Esophagus squamous epithelium (tissue), 4 donors: ENCODE measurements around the gene SCAF1.

Source experiments
- POLR2A ChIP-seq, 4 donors: fragments of 450-650 bp; IDR thresholded peaks; one replicate each; pipeline ENCODE4 v1.6.1; 2017; ENCODE audit warnings: antibody characterized with exemption in 4 of 4, mild to moderate bottlenecking in 4 of 4, moderate library complexity in 3 of 4
- TF ChIP-seq, protein P1 (sequence below), 6 experiments: fragments of 450-650 bp in 4 of 6; fragments of 200-600 bp in 2 of 6; sonication (generic) in 2 of 6; IDR thresholded peaks; one replicate each; pipeline ENCODE4 v1.5.1; 2016 to 2019; ENCODE audit warnings: antibody characterized with exemption in 6 of 6, mild to moderate bottlenecking in 4 of 6, moderate library complexity in 4 of 6

DNA sequence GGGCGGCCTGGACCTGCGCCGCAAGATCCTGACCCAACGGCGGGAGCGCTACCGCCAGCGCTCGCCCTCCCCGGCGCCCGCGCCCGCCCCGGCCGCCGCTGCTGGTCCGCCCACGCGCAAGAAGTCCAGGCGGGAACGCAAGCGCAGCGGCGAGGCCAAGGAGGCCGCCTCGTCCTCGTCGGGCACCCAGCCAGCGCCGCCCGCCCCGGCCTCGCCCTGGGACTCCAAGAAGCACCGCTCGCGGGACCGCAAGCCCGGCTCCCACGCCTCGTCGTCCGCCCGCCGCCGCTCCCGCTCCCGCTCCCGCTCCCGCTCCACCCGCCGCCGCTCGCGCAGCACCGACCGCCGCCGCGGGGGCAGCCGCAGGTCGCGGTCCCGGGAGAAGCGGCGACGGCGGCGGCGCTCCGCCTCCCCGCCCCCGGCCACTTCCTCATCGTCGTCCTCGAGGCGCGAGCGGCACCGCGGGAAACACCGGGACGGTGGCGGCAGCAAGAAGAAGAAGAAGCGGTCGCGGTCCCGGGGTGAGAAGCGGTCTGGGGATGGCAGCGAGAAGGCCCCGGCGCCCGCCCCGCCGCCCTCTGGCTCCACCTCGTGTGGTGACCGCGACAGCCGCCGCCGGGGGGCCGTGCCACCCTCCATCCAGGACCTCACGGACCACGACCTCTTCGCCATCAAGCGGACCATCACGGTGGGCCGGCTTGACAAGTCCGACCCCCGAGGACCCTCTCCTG lies 10.0 kb downstream of the SCAF1 start:
- TF ChIP-seq, protein P1, sequence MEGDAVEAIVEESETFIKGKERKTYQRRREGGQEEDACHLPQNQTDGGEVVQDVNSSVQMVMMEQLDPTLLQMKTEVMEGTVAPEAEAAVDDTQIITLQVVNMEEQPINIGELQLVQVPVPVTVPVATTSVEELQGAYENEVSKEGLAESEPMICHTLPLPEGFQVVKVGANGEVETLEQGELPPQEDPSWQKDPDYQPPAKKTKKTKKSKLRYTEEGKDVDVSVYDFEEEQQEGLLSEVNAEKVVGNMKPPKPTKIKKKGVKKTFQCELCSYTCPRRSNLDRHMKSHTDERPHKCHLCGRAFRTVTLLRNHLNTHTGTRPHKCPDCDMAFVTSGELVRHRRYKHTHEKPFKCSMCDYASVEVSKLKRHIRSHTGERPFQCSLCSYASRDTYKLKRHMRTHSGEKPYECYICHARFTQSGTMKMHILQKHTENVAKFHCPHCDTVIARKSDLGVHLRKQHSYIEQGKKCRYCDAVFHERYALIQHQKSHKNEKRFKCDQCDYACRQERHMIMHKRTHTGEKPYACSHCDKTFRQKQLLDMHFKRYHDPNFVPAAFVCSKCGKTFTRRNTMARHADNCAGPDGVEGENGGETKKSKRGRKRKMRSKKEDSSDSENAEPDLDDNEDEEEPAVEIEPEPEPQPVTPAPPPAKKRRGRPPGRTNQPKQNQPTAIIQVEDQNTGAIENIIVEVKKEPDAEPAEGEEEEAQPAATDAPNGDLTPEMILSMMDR (IDR thresholded peaks at IDR 0.05): no peak
- no peak for TF ChIP-seq POLR2A (IDR thresholded peaks at IDR 0.05)
